PC-9 (cell line): ENCODE results near the gene PFKM. TPM values are rescaled to one million over a fixed set of nuclear protein-coding genes. Genes with fewer than 3 reads are reported as not detected.

Experiments used
- BruUV-seq: library from RNA; stranded (reverse); fragments of 400-500 nt; replicated peaks from 2 replicates; lab custom pipeline; 2021; lab: Mats Ljungman, UMichigan
- CTCF ChIA-PET: fragments of 300-600 bp; sonication (Branson Sonifier 250); formaldehyde crosslinking; loops from one replicate; lab custom pipeline; 2022; ENCODE audit warnings: antibody characterized with exemption; lab: Charles Lee
- POLR2A ChIA-PET: fragments of 300-600 bp; sonication (Branson Sonifier 250); formaldehyde crosslinking; loops from one replicate; lab custom pipeline; 2022; ENCODE audit warnings: antibody characterized with exemption; ENCODE audit not compliant: unreplicated experiment; lab: Charles Lee
- DNase-seq, 2 experiments: peaks; one replicate each; pipeline versions ENCODE4 v3.0.0 to v3.0.0-alpha.2; 2015 to 2022; ENCODE audit warnings: mixed read lengths in 1 of 2
- H2AFZ ChIP-seq: fragments of 200-600 bp; sonication (generic); 2 replicates; pipeline ENCODE4 v1.8.1; 2017; ENCODE audit warnings: antibody characterized with exemption
- H3F3A ChIP-seq: fragments of 200-600 bp; sonication (generic); 2 replicates; pipeline ENCODE4 v1.8.1; 2017; ENCODE audit warnings: antibody characterized with exemption, mild to moderate bottlenecking, low read depth; ENCODE audit not compliant: insufficient read depth
- H3K27ac ChIP-seq: fragments of 200-600 bp; sonication (generic); 2 replicates; pipeline ENCODE4 v1.6.1; 2016; ENCODE audit warnings: mixed run types
- H3K27me3 ChIP-seq: fragments of 200-600 bp; sonication (generic); 2 replicates; pipeline ENCODE4 v1.6.1; 2016; ENCODE audit warnings: low read depth, mixed run types; ENCODE audit not compliant: insufficient read depth
- H3K36me3 ChIP-seq: fragments of 200-600 bp; sonication (generic); 2 replicates; pipeline ENCODE4 v1.6.1; 2016; ENCODE audit warnings: low read depth, mixed run types
- H3K4me1 ChIP-seq: fragments of 200-600 bp; sonication (generic); replicated peaks from 2 replicates; pipeline ENCODE4 v1.6.1; 2016; ENCODE audit warnings: mixed run types; ENCODE audit not compliant: insufficient read depth
- H3K4me2 ChIP-seq: fragments of 200-600 bp; sonication (generic); 2 replicates; pipeline ENCODE4 v1.6.1; 2017; ENCODE audit warnings: mixed run types
- H3K4me3 ChIP-seq: fragments of 200-600 bp; sonication (generic); 2 replicates; pipeline ENCODE4 v1.6.1; 2016; ENCODE audit warnings: mixed run types
- H3K79me2 ChIP-seq: fragments of 200-600 bp; sonication (generic); 2 replicates; pipeline ENCODE4 v1.6.1; 2017; ENCODE audit warnings: low read depth, mixed run types
- H3K9me2 ChIP-seq: fragments of 200-600 bp; sonication (generic); 2 replicates; pipeline ENCODE4 v1.8.1; 2017; ENCODE audit warnings: mild to moderate bottlenecking; ENCODE audit not compliant: insufficient read depth
- H3K9me3 ChIP-seq: fragments of 200-600 bp; sonication (generic); 2 replicates; pipeline ENCODE4 v1.8.1; 2016; ENCODE audit warnings: low read depth; ENCODE audit not compliant: insufficient read depth
- H4K20me1 ChIP-seq: fragments of 200-600 bp; sonication (generic); 2 replicates; pipeline ENCODE4 v1.8.1; 2017; ENCODE audit not compliant: insufficient read depth
- EZH2 ChIP-seq: fragments of 200-600 bp; sonication (generic); IDR thresholded peaks from 2 replicates; pipeline ENCODE4 v1.8.0; 2017; ENCODE audit warnings: antibody characterized with exemption, low read depth
- intact Hi-C: fragments of 100-400 bp; cut with micrococcal nuclease; formaldehyde crosslinking; loops from one replicate; pipeline ENCODE4 v1.10.0; 2022; ENCODE audit not compliant: unreplicated experiment
- total RNA-seq: library from RNA; stranded (reverse); gene quantifications from 2 replicates; pipeline ENCODE4 v1.2.3, GENCODE V29; 2021
- TF ChIP-seq, protein P1 (sequence below): fragments of 200-600 bp; sonication (generic); conservative IDR thresholded peaks from 2 replicates; pipeline ENCODE4 v1.6.1; 2017; ENCODE audit warnings: mixed run types, antibody characterized with exemption, mild to moderate bottlenecking, moderate library complexity

The PFKM gene
- total RNA-seq, 1 experiment from 2014 or later = 63.2 TPM

DNA sequence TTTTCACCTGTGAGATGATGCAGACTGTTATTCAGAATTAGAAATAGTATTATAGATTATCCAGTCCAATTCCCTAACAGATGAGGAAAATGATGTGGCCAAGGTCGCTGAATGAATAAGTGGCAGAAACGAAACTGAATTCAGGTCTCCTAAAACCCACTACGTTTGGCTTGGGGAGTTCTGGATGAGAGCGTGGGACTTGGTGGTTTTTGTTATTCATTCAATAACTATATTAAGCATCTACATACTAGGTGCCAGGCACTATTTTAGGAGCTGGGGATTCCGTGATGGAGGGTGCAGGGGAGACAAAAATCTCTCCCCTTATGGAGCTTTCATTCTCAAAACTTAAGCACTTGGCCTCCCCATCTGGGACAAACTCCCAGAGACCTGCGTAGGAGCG is 63.5 kb downstream of the PFKM start:
- Histone ChIP-seq H3K9me2 (no peaks in the 10 kb centered on the region), H3F3A (no peaks in the 10 kb centered on the region), H3K4me2 (no peak overlapping the region), H3K9me3 (no peaks in the 10 kb centered on the region), H3K27ac (no peak overlapping the region), H4K20me1 (no peaks in the 10 kb centered on the region), H3K27me3 (peaks cover 20% of the 10 kb centered on the region), H3K4me1 (no peaks in the 10 kb centered on the region), H3K79me2 (no peaks in the 10 kb centered on the region), H3K36me3 (no peaks in the 10 kb centered on the region), H3K4me3 (no peak overlapping the region), H2AFZ (no peak overlapping the region)
- no TSS peak for BruUV-seq
- intact Hi-C loops = loop anchor here (10.0 kb wide), 1 partner anchor 432 kb away; no protein-coding TSS in a partner anchor
- CTCF ChIA-PET = no interaction called here
- TF ChIP-seq, protein P1, sequence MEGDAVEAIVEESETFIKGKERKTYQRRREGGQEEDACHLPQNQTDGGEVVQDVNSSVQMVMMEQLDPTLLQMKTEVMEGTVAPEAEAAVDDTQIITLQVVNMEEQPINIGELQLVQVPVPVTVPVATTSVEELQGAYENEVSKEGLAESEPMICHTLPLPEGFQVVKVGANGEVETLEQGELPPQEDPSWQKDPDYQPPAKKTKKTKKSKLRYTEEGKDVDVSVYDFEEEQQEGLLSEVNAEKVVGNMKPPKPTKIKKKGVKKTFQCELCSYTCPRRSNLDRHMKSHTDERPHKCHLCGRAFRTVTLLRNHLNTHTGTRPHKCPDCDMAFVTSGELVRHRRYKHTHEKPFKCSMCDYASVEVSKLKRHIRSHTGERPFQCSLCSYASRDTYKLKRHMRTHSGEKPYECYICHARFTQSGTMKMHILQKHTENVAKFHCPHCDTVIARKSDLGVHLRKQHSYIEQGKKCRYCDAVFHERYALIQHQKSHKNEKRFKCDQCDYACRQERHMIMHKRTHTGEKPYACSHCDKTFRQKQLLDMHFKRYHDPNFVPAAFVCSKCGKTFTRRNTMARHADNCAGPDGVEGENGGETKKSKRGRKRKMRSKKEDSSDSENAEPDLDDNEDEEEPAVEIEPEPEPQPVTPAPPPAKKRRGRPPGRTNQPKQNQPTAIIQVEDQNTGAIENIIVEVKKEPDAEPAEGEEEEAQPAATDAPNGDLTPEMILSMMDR = no peak
- TF ChIP-seq EZH2 = no peak
- POLR2A ChIA-PET = no interaction called here
- DNase-seq = no peak

DNA sequence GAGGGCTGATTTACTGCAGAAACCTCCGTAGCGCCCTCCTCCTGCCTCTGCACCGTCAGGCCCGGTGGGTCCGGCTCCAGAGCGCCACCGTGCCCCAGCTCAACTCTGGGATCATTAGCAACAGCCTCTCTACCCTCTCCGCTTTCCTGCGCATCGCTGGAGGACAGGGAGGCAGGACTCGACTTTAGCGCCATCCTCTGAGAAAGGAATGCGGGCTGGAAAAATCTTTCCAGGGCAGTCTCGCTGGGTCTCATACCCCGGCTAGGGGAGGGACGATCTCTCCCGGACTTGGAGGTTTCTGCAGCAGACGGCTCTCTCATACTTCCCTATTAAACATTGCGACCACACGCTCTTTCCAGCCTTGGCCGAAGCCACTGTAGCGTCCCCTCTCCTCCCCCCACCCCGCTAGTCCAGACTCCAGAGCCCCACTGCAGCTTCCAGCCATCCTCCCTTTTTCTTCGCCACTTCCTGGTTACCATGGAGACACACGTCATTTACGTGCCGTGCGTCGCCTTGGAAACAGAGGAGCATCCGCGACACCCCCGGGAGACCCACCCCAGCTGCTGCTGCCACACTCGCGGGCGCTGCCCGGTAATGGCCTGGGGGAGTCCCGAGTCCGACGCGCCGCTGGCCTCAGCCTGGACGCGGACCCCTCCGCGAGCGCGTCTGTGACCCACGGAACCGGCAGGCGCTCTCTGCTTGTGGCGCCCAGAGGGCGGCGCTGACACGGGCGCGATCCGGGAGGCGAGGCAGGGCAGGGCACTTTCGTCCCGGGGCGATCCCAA is 64.1 kb downstream of the PFKM start, which contains the start of gene CCDC184:
TSS of gene CCDC184 (plus strand) at position 554 of the 785 bp plus-strand sequence. CDS start 479 bp downstream, outside the sequence.
- H3K4me1 ChIP-seq = no peaks in the 10 kb centered on the region

DNA sequence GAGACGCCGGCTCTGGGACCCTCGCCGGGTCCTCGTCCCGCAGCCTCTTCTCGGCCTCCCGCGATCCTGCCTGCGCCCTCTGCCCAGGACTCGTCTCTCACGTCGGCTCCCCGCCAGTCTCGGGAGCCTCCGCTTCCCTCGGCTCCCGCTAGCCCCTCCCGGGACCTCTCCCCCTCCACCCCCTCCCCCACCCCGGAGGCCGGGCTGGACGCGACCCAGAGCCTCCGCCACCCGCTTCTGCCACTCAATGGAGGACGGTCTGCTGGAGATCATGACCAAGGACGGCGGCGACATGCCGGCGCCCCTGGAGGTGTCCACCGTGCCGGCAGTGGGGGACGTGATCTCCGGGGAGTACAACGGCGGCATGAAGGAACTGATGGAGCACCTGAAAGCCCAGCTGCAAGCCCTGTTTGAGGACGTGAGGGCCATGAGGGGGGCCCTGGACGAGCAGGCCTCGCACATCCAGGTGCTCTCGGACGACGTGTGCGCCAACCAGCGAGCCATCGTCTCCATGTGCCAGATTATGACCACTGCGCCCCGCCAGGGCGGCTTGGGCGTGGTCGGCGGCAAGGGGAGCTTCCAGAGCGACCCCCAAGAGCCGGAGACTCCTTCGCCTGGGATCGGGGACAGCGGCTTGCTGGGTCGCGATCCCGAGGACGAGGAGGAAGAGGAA is 64.8 kb downstream of the PFKM start:
- no peak overlapping the region for H2AFZ ChIP-seq
- no peak overlapping the region for H3K4me2 ChIP-seq
- H4K20me1 ChIP-seq = no peaks in the 10 kb centered on the region
- H3K9me3 ChIP-seq = no peaks in the 10 kb centered on the region
- no peaks in the 10 kb centered on the region for H3F3A ChIP-seq
- TF ChIP-seq, protein P1 = no peak
- TF ChIP-seq EZH2 = no peak
- intact Hi-C loops = loop anchor here (10.0 kb wide), 1 partner anchor 431 kb away; no protein-coding TSS in a partner anchor
- ChIA-PET POLR2A (no interaction called here), CTCF (no interaction called here)
- BruUV-seq = no TSS peak
- no peaks in the 10 kb centered on the region for H3K36me3 ChIP-seq
- no peaks in the 10 kb centered on the region for H3K9me2 ChIP-seq
- H3K27me3 ChIP-seq = peaks cover 16% of the 10 kb centered on the region; the same call in 1 of the 2 replicates
- H3K79me2 ChIP-seq = no peaks in the 10 kb centered on the region
- H3K4me3 ChIP-seq = no peak overlapping the region
- no peak overlapping the region for H3K27ac ChIP-seq
- no peaks in the 10 kb centered on the region for H3K4me1 ChIP-seq
- DNase-seq = no peak

More for the DNA sequence above, 64.1 kb downstream of the PFKM start, which contains the start of gene CCDC184:
- Histone ChIP-seq H4K20me1 (no peaks in the 10 kb centered on the region), H2AFZ (no peak within 1 kb of the TSS), H3K9me2 (no peaks in the 10 kb centered on the region), H3K4me2 (no peak within 1 kb of the TSS), H3K36me3 (no peaks in the 10 kb centered on the region), H3K79me2 (no peaks in the 10 kb centered on the region), H3F3A (no peaks in the 10 kb centered on the region), H3K27ac (no peak within 1 kb of the TSS), H3K4me3 (no peak within 1 kb of the TSS), H3K9me3 (no peaks in the 10 kb centered on the region), H3K27me3 (peaks cover 16% of the 10 kb centered on the region)
- CTCF ChIA-PET = no interaction called here
- TF ChIP-seq EZH2 = no peak
- TF ChIP-seq, protein P1 = no peak
- DNase-seq = no peak
- intact Hi-C loops = loop anchor here (10.0 kb wide), 1 partner anchor 432 kb away; no protein-coding TSS in a partner anchor
- POLR2A ChIA-PET = no interaction called here
- no TSS peak for BruUV-seq
